RCC 7860 (cell line): ENCODE measurements around the gene ETV3.
"Not testable (repeated sequence)": the region's sequence is repeated elsewhere in the genome, so short reads cannot be mapped to it uniquely, and the experiment has no call there.

Experiments used
- DNase-seq: peaks from one replicate; pipeline ENCODE4 v3.0.0-alpha.2; 2015; ENCODE audit warnings: low spot score
- FAIRE-seq: peaks from 2 replicates; lab custom pipeline; 2012; peaks lifted over from hg19 to GRCh38; lab: Jason Lieb, UNC

ETV3 gene

GRCh38 chr1:157113631-157114030 is 24.6 kb downstream of the ETV3 start:
- no peak for FAIRE-seq
- DNase-seq: no peak

GRCh38 chr1:157113106-157113505 is 25.1 kb downstream of the ETV3 start:
- no peak for FAIRE-seq
- no peak for DNase-seq

DNA sequence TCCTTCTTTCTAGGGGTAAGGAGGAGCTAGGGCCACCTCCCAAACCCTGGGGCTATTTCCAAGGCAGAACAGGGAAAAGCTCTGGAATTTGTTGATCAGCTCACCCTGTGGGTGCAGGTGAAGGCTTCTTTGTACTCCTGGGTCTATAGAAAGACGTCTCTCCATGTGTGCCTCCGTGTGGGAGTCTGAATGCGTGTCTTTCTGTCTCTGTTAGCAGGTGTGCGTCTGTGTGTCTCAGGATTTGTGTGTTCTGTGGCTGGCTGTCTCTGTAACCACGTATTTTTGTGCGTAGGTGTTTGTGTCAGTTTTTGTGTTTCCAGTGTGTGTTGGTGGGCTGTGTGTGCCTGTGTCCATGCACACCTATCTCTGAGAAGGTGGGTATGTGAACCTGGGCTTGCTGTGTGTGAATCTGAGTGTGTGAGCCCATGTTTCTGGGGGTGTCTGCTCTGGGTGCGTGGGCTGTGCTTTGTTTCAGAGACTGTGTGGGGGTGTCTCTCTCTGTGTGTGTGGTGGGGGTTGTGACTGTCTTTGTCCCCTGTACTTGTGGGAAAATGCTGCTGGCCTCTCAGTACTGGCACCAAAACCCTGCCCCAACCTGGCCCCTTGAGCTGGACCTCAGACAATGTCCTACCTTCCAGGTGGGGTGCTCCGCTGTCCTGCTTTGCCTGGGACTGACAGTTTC is 25.9 kb downstream of the ETV3 start:
- FAIRE-seq: no peak
- DNase-seq: no peak

- no peak for DNase-seq
- no peak for FAIRE-seq
Measured at GRCh38 chr1:157111396-157112165, 26.6 kb downstream of the ETV3 start.

DNA sequence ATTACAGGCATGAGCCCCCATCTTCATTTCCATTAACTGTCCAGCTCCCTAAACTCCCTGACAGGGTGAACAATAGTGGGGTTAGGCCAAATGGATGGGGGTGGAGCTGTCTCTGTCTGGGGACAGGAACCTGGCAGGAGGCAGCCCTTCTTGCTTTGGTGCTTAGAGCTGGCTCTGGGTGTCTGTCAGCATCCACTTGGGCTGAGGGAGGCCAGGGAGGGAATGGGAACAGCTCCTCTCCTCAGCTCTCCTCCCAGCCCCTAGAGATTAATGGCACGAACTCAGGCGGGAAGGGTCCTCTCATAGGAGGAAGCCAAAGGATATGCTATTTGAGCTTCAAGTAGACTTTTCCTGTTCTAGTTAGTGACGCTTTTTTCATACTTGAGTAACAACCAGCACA is 27.5 kb downstream of the ETV3 start:
- no peak for FAIRE-seq
- DNase-seq: no peak

GRCh38 chr1:157110003-157110402 is 28.2 kb downstream of the ETV3 start:
- FAIRE-seq (no peak), DNase-seq (no peak)

DNA sequence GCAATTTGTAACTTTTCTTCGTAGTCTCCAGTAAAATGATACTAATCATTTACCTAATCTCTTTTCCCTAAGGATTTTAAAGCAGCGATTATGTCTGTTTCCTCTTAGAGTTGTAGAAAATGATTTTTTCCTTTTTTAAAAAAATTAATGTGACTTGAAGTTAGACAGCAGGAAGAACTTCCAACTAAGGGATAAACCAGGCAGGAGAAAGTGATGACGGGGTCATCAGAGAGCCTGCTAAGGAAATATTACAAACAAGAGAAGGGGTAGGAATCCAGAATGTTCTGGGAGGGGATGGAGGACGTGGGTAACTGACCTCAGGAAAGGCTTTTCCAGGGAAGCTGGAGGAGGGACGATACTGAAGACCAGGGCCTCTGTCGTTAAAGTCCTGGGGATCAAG is 29.7 kb downstream of the ETV3 start:
- FAIRE-seq: no peak
- no peak for DNase-seq

GRCh38 chr1:157107702-157108101 is 30.5 kb downstream of the ETV3 start:
- no peak for DNase-seq
- no peak for FAIRE-seq

- FAIRE-seq (no peak), DNase-seq (no peak)
Measured at GRCh38 chr1:157106813-157107189, 31.4 kb downstream of the ETV3 start.

- FAIRE-seq (no peak), DNase-seq (peak; percentile 79)
Measured at GRCh38 chr1:157105988-157106812, 32.0 kb downstream of the ETV3 start.

GRCh38 chr1:157105298-157105987 is 32.8 kb downstream of the ETV3 start:
- DNase-seq (no peak), FAIRE-seq (no peak)

- FAIRE-seq (peak; percentile 45), DNase-seq (peak; percentile 41)
Measured at GRCh38 chr1:157104598-157105293, 33.4 kb downstream of the ETV3 start.

DNA sequence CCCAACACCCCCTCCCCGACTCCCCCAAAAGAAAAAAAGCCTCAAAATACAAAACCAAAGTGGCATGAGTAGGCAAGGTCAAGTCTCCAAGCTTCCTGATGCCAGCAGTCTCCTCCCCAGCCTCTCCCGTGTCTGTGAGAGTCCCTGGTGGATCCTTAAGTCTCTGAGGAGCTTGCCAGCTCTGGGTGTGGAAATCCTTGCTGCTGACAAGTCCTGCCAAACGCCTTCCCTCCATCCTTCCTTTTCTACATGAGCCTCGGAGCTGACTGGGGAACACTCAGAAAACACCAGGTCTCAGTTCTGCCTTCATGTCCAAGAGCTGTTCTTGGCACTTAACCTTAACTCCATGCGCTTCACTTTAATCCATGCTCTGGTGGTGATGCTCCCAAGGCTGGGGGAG is 34.9 kb downstream of the ETV3 start:
- DNase-seq (no peak), FAIRE-seq (no peak)

DNA sequence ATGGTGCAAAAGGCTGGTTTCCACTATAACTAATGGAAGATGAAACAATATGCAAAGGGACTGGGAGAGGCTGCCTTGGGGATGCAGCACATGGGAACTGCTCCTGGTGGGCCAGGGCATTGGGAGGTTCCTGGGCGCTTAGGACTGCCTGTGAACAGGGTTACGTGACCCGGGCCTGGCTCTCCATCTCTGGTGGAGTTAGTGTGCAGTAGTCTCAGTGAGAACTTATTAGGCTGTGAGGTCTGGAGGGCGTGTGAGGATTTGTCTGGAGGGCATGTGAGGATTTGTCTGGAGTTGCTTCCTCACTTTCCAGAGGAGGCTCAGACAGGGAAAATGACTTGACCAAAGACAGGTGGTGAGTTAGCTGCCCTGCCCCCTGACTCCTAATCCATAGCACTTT is 37.0 kb downstream of the ETV3 start:
- FAIRE-seq (no peak), DNase-seq (no peak)

GRCh38 chr1:157099633-157100009 is 38.6 kb downstream of the ETV3 start, which contains the start of gene ETV3L:
ETV3L (minus strand) TSS chr1:157099808; CDS start chr1:157099523, 285 bp downstream.
- FAIRE-seq: no peak
- DNase-seq: no peak

DNA sequence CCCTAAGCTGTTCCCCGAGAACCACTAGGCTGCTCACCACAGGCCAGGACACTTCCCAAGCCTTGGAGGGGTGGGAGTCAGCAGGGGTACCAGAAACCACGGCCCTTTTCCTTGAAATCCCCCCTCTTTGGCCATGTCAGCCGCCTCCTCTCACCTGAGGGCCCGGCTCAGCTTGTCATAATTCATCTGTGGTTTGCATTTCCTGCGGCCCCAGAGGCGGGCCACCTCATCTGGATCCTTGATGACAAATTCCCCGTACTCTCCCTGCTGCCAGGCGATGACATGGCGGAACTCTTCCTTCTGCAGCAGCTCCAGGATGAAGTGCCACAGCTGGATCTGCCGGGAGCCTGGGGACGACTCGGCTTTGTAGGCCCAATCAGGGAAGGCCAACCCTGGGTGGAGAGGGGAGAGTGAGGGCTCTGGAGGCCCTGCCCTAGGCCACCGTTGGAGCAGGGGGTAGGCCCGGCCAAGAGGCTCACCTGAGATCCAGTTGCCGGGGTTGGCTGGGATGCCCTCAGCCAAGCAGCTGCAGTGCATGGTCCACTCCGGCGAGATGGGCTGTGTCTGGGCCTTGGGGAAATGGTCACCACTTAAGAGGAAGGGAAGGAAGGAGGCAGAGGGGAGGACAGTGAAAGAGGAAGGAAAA is 39.1 kb downstream of the ETV3 start:
- not testable (repeated sequence) for FAIRE-seq, DNase-seq

DNA sequence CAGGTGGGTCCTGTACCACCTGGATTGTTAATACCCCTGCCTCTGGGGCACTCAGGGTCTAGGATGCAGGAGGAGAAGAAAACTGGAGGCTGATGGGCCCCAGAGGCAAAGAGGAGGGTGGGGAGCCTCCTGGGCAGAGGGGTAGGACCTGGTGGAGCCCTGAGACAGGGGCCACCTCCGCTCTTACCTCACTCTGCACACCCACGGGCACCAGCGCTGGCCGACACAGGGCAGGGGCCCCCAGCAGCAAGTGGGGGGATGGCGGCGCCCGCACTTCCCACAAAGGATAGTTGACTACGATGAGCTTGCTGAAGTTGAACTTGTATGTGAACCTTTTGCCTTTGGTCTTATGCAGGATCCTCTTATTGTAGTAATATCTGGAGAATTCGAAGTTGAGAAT is 39.7 kb downstream of the ETV3 start:
- FAIRE-seq: no peak
- no peak for DNase-seq

GRCh38 chr1:157097692-157098091 is 40.5 kb downstream of the ETV3 start:
- no peak for FAIRE-seq
- DNase-seq: no peak

DNA sequence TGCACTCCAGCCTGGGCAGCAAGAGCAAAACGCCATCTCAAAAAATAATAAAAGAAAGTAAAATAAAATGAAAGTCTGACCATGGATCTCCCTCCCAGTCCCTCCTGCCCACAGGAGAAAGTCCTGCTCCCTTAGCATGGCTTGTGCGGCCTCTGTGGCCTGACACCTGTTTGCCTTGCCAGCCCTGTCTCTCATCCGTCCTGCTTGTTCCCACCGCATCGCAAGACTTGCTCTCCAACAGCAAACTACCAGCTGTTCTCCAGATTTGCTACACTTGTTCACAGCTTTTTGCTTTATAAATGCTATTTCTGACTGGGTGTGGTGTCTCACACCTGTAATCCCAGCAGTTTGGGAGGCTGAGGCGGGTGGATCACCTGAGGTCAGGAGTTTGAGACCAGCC is 41.3 kb downstream of the ETV3 start:
- DNase-seq (no peak), FAIRE-seq (no peak)

GRCh38 chr1:157095551-157095950 is 42.6 kb downstream of the ETV3 start:
- no peak for FAIRE-seq

More at GRCh38 chr1:157095551-157095950, 42.6 kb downstream of the ETV3 start:
- DNase-seq: no peak
